ENCODE measurements around the gene USP50.
"Not testable (repeated sequence)": the region's sequence is repeated elsewhere in the genome, so short reads cannot be mapped to it uniquely, and the experiment has no call there.

Gene USP50

GRCh38 chr15:50519740-50520425 lies 26.6 kb downstream of the USP50 start:
- DNase-seq (ENCODE audit: low read depth): no peak
- in situ Hi-C loops (cut with HindIII; ENCODE audit: low sequenced_read_pairs): no loop called here
- H3K4me3 ChIP-seq (ENCODE audit: low read depth, low read length): no peak overlapping the region
- no peak for TF ChIP-seq CTCF (IDR thresholded peaks at IDR 0.05; ENCODE audit: low read depth, low read length, missing control alignments)

- no peak for TF ChIP-seq CTCF (IDR thresholded peaks at IDR 0.05; ENCODE audit: low read depth, low read length, missing control alignments)
- DNase-seq (ENCODE audit: low read depth): no peak
- no peak overlapping the region for H3K4me3 ChIP-seq (ENCODE audit: low read depth, low read length)
- in situ Hi-C loops (cut with HindIII; ENCODE audit: low sequenced_read_pairs): no loop called here
These were observed 33.5 kb downstream of the USP50 start for GRCh38 chr15:50513001-50513400.

- DNase-seq (ENCODE audit: low read depth): no peak
- in situ Hi-C loops (cut with HindIII; ENCODE audit: low sequenced_read_pairs): no loop called here
- no peak for TF ChIP-seq CTCF (IDR thresholded peaks at IDR 0.05; ENCODE audit: low read depth, low read length, missing control alignments)
- no peak overlapping the region for H3K4me3 ChIP-seq (ENCODE audit: low read depth, low read length)
These were observed 40.3 kb downstream of the USP50 start for GRCh38 chr15:50506121-50506520.

- DNase-seq (ENCODE audit: low read depth); H3K4me3 ChIP-seq (ENCODE audit: low read depth, low read length); in situ Hi-C loops (cut with HindIII; ENCODE audit: low sequenced_read_pairs): not testable (repeated sequence)
These were observed 40.8 kb downstream of the USP50 start for GRCh38 chr15:50505656-50506055.

- DNase-seq (ENCODE audit: low read depth): no peak
- in situ Hi-C loops (cut with HindIII; ENCODE audit: low sequenced_read_pairs): no loop called here
- H3K4me3 ChIP-seq (ENCODE audit: low read depth, low read length): no peak overlapping the region
- TF ChIP-seq CTCF (IDR thresholded peaks at IDR 0.05; ENCODE audit: low read depth, low read length, missing control alignments): no peak
These were observed 43.3 kb downstream of the USP50 start for GRCh38 chr15:50503144-50503543.

GRCh38 chr15:50501815-50502214 lies 44.7 kb downstream of the USP50 start:
- TF ChIP-seq CTCF (IDR thresholded peaks at IDR 0.05; ENCODE audit: low read depth, low read length, missing control alignments): no peak
- no peak for DNase-seq (ENCODE audit: low read depth)
- in situ Hi-C loops (cut with HindIII; ENCODE audit: low sequenced_read_pairs): no loop called here
- H3K4me3 ChIP-seq (ENCODE audit: low read depth, low read length): no peak overlapping the region

GRCh38 chr15:50500352-50500751 lies 46.1 kb downstream of the USP50 start:
- in situ Hi-C loops (cut with HindIII; ENCODE audit: low sequenced_read_pairs): no loop called here
- no peak for TF ChIP-seq CTCF (IDR thresholded peaks at IDR 0.05; ENCODE audit: low read depth, low read length, missing control alignments)
- DNase-seq (ENCODE audit: low read depth): no peak
- H3K4me3 ChIP-seq (ENCODE audit: low read depth, low read length): no peak overlapping the region

Measured in astrocyte of the cerebellum (primary cell).